HG02642 (cell line): ENCODE results near the gene ITGA1.
"Not testable (repeated sequence)": the region's sequence is repeated elsewhere in the genome, so short reads cannot be mapped to it uniquely, and the experiment has no call there.

Experiments used
- ATAC-seq: cut with Tn5 transposase; IDR thresholded peaks from one replicate; pipeline ENCODE4 v1.9.1; 2021; ENCODE audit warnings: mild to moderate bottlenecking; ENCODE audit not compliant: unreplicated experiment, poor library complexity

ITGA1 gene

GRCh38 chr5:52824827-52825226 is 37.1 kb downstream of the ITGA1 start:
- ATAC-seq = no peak

DNA sequence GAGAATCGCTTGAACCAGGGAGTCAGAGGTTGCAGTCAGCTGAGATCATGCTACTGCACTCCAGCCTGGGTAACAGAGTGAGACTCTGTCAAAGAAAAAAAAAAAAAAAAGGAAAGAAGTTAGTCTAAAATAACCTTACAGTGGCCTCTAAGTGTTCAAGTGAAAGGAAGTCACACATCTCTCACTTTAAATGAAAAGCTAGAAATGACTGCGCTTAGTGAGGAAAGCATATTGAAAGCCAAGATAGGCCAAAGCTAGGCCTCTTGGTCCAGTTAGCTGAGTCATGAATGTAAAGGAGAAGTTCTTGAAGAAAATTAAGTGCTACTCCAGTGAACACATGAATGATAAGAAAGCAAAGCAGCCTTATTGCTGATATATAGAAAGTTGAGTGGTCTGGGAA is 38.1 kb downstream of the ITGA1 start:
- ATAC-seq = peak; percentile 95

DNA sequence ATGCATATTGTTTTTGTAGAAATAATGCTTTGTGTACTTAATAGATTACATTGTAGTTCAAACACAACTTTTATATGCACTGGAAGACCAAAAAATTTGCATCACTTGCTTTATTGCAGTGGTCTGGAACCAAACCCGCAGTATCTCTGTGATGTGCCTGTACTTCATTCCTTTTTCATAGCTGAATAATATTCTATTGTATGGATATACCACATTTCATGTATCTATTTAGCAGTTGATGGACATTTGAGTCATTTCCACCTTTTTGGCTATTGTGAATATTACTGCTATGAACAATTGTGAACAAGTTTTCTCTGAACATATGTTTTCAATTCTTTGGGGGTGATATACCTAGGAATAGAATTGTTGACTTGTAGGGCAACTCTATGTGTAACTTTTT is 40.1 kb downstream of the ITGA1 start:
- no peak for ATAC-seq

DNA sequence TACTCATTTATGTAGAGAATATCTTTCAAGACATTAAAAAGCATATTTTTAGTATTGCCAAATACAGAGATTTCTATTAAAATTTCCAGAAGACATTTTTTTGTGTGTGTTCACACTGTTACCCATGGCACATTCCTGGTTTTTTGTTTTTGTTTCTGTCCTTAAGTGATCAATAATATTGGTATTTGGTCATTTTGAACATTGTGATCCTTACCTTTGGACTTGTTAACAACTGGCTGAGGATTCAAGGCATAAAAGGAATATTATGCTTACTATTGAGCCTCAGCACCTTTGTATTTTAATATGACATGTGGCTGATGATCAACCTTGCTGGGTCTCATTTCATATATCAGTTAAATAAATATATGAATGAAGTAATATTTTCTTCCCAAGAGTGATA is 41.9 kb downstream of the ITGA1 start:
- ATAC-seq = no peak

GRCh38 chr5:52830650-52831049 is 42.9 kb downstream of the ITGA1 start:
- ATAC-seq = no peak

- no peak for ATAC-seq
Measured at GRCh38 chr5:52831786-52832511, 44.2 kb downstream of the ITGA1 start.

GRCh38 chr5:52834320-52834719 is 46.6 kb downstream of the ITGA1 start:
- ATAC-seq = no peak

- no peak for ATAC-seq
Measured at GRCh38 chr5:52837068-52837467, 49.4 kb downstream of the ITGA1 start.

- ATAC-seq = no peak
Measured at GRCh38 chr5:52837591-52838001, 49.9 kb downstream of the ITGA1 start.

- no peak for ATAC-seq
Measured at GRCh38 chr5:52838326-52839015, 50.8 kb downstream of the ITGA1 start.

DNA sequence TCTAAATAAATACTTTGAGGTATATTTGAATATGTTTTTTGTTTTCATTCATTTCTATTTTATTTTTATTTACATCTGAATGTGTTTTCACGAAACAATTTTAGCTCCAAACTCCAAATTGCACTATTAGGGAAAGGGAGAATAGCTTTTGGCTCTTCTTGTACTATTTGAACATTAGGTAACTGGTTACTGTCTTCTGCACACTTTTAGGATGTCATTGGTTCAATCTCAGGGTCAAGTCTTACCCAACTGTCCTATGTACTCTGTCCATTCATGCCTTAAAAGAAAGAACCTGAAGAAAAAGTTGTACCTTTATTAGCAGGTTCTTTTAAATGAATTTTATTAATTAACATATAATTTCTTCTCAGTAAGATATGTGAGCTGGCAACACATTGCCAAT is 51.6 kb downstream of the ITGA1 start:
- ATAC-seq = no peak

GRCh38 chr5:52840277-52841050 is 52.7 kb downstream of the ITGA1 start:
- ATAC-seq = no peak

DNA sequence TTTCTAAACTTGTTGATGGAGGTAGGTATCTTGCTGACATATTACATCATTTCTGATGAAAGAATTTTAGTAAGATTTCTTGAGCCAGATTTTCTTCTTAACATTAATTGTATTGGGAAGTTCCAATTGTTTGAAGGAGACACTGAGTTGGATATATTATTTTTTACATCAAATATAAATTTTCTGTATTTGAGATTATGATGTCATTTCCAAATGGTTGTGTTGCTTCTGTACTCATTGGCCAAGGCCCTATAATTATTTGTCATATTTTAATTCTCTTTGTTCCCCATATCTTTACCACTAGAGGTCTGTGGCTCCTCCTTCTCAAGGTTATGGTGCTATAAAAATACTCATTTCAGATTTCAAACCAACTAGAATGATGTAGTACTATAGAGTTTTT is 53.4 kb downstream of the ITGA1 start:
- ATAC-seq = no peak

- no peak for ATAC-seq
Measured at GRCh38 chr5:52842111-52842510, 54.4 kb downstream of the ITGA1 start.

DNA sequence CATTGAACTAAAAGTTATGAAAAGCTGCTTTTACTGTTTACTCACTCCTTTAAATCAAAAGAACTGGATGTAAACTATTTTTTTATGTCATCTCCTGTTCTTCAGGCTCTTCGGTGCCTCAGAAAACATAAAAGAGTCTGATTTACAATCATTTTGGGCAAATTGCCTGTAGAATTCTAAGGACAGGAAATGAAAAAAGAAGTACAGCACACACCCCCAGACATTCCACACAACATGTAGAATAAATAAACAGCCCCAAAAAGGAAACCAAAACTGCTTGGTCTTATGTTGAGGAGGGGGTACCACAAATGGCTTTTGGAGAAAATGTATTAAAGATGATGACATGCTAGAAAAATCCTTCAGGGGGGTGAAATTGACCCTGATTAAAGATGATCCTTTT is 57.2 kb downstream of the ITGA1 start:
- ATAC-seq = no peak

DNA sequence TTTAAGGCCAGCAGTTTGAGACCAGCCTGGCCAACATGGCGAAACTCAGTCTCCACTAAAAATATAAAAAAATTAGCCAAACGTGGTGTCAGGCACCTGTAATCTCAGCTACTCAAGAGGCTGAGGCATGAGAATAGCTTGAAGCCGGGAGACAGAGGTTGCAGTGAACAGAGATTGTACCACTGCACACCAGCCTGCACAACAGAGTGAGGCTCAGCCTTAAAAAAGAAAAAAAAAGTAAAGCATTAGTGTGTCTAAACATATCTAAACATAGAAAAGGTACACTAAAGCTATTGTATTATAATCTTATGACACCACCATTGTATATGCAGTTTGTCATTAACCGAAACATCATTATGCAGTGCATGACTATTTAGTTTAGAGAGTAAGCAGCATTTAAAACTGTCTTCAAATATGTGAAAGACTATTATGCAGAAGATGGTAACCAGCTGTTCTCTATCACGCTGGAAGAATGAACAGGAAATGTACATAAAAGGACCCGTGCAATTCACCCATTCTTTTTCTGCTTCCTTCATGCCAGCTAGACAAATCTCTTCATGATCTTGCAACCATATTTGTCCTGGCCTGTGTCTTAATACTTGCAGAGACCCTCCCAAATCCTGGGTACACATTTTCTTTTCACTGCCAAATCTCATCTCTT is 58.6 kb downstream of the ITGA1 start:
- ATAC-seq = no peak

DNA sequence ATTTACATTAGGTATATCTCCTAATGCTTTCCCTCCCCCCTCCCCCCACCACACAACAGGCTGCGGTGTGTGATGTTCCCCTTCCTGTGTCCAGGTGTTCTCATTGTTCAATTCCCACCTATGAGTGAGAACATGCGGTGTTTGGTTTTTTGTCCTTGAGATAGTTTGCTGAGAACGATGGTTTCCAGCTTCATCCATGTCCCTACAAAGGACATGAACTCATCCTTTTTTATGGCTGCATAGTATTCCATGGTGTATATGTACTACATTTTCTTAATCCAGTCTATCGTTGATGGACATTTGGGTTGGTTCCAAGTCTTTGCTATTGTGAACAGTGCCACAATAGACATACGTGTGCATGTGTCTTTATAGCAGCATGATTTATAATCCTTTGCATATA is 61.0 kb downstream of the ITGA1 start:
- not testable (repeated sequence) for ATAC-seq

DNA sequence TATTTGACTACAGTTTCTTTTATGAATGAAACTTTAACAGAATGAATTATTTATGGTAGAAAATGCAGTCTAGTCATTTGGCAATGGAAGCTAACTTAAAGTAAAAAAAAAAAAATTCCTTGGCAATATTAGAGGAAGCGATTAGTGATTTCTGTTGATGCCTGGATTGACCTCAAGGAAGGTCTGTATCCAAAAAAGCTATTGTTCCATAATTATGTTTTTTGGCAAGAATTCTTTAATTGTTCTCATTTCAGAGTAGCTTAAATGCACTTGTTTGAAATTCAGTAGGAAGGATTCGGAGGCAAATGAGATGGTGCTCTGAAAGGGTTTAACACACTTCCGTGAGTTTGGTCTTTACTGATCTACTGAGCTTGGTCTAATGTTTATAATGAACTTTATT is 61.8 kb downstream of the ITGA1 start:
- ATAC-seq = no peak

DNA sequence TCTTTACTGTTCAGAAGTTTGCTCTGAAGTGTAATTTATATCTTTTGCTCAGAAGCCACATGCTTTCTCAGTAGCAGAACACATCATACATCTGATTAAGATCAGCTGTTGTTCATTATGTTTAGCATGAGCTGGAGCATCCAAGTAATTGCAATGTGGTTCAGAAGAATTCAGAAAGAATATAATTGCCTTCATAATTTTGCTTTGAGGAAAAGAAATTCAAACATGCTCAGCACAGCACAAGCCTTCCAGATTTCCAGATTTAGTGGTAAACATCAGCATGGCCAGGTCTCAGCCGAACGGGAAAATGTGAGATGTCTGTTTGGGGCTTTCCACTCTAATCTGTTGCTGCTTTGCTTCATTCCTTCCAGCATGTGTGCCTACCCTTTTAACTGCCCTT is 65.9 kb downstream of the ITGA1 start:
- ATAC-seq = no peak

DNA sequence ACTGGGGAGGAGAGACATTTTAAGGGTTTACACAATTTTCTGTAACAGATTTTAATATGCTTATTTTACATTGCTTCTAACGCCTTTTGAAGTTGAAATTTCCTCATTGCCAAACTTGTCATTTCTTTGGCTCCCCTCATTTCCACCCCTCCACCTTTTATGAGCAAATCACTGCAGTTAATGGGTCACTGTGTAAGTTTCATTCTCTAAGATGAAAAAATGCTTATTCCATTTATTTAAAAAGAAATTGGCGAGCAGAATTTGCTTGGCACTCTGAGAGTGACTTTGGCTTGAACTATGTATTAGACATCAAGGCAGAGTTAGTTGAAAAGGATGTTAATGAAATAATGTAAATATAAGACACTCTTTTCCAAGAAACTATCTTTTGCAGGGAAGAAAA is 66.6 kb downstream of the ITGA1 start:
- ATAC-seq = no peak

- ATAC-seq = no peak
Measured at GRCh38 chr5:52854949-52855348, 67.2 kb downstream of the ITGA1 start.
